ENCODE data around the gene CD80.

The CD80 gene

DNA sequence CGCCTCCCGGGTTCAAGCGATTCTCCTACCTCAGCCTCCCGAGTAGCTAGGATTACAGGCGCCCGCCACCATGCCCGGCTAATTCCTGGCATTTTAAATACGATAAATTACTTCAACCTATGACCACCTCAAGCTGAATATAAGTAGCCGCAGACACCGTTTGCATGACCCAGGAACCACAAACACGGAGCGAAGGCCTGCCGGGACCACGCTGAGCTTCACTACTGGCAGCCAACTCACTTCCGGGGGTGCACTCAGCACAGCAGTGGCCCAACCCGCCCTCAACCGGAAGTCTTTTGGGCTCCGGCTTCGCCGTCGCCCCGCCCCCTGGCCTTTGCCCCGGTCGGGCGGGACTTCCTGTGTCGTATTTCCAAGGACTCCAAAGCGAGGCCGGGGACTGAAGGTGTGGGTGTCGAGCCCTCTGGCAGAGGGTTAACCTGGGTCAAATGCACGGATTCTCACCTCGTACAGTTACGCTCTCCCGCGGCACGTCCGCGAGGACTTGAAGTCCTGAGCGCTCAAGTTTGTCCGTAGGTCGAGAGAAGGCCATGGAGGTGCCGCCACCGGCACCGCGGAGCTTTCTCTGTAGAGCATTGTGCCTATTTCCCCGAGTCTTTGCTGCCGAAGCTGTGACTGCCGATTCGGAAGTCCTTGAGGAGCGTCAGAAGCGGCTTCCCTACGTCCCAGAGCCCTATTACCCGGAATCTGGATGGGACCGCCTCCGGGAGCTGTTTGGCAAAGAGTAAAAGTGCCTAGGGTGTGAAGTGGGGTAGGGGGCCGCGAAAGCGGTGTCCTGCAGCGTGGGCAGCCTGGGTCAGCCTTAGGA is 61.0 kb downstream of the CD80 start, which contains the start of gene TIMMDC1:
Gene TIMMDC1 (plus strand): TSS at position 362 of the 826 bp plus-strand sequence. CDS start 187 bp downstream, at position 549.
- peak; percentile 96 for DNase-seq
- H3K4me1 Mint-ChIP-seq = peaks cover 45% of the 10 kb centered on the region
- H3K36me3 Mint-ChIP-seq (ENCODE audit: low read depth) = peaks cover 13% of the 10 kb centered on the region
- peak within 1 kb of the TSS; percentile 100 for H3K4me3 Mint-ChIP-seq
- H3K27me3 Mint-ChIP-seq (ENCODE audit: low read depth, poor library complexity) = peaks cover 4% of the 10 kb centered on the region
- peak within 1 kb of the TSS; percentile 100 for H3K27ac Mint-ChIP-seq
- no peaks in the 10 kb centered on the region for H3K9me3 Mint-ChIP-seq
- TF ChIP-seq CTCF (IDR thresholded peaks at IDR 0.05) = no peak

- peaks cover 4% of the 10 kb centered on the region for H3K27me3 Mint-ChIP-seq (ENCODE audit: low read depth, poor library complexity)
- peaks cover 45% of the 10 kb centered on the region for H3K4me1 Mint-ChIP-seq
- peaks cover 16% of the 10 kb centered on the region for H3K36me3 Mint-ChIP-seq (ENCODE audit: low read depth)
- TF ChIP-seq CTCF (IDR thresholded peaks at IDR 0.05) = no peak
- peak overlapping the region; percentile 100 for H3K27ac Mint-ChIP-seq
- DNase-seq = peak; percentile 13
- peak overlapping the region; percentile 100 for H3K4me3 Mint-ChIP-seq
- H3K9me3 Mint-ChIP-seq = no peaks in the 10 kb centered on the region
Measured at GRCh38 chr3:119497820-119498185, 61.6 kb downstream of the CD80 start.

DNA sequence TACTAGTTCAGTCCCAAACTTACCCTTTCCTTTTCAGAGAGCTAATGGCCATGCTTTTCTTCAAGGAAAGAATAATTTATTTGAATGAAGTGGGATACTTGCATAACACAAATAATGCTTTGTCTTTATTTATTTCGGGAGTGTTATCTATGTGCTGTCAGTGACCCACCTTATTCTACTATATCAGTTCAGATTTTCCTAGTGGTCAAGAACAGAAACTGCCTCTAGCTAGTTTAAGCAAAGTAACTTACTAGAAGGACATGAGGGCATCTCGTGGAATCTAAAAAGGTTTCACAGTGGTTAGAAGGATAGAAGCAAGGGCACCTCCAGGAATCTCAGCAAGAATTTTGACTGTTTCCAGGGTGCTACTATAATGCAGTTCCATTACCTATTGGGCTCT is 64.8 kb downstream of the CD80 start:
- peaks cover 22% of the 10 kb centered on the region for H3K4me1 Mint-ChIP-seq
- TF ChIP-seq CTCF (IDR thresholded peaks at IDR 0.05) = no peak
- H3K36me3 Mint-ChIP-seq (ENCODE audit: low read depth) = peaks cover 27% of the 10 kb centered on the region
- DNase-seq = no peak
- no peak overlapping the region for H3K4me3 Mint-ChIP-seq
- peaks cover 4% of the 10 kb centered on the region for H3K27me3 Mint-ChIP-seq (ENCODE audit: low read depth, poor library complexity)
- H3K9me3 Mint-ChIP-seq = no peaks in the 10 kb centered on the region
- no peak overlapping the region for H3K27ac Mint-ChIP-seq

GRCh38 chr3:119492810-119493209 is 66.6 kb downstream of the CD80 start:
- DNase-seq = no peak
- no peak overlapping the region for H3K27ac Mint-ChIP-seq
- peaks cover 27% of the 10 kb centered on the region for H3K36me3 Mint-ChIP-seq (ENCODE audit: low read depth)

GRCh38 chr3:119492128-119492527 is 67.3 kb downstream of the CD80 start:
- no peak for TF ChIP-seq CTCF (IDR thresholded peaks at IDR 0.05)
- no peaks in the 10 kb centered on the region for H3K27me3 Mint-ChIP-seq (ENCODE audit: low read depth, poor library complexity)
- H3K36me3 Mint-ChIP-seq (ENCODE audit: low read depth) = peaks cover 27% of the 10 kb centered on the region
- peaks cover 6% of the 10 kb centered on the region for H3K4me1 Mint-ChIP-seq
- no peaks in the 10 kb centered on the region for H3K9me3 Mint-ChIP-seq
- no peak overlapping the region for H3K27ac Mint-ChIP-seq
- H3K4me3 Mint-ChIP-seq = no peak overlapping the region
- DNase-seq = no peak

More at GRCh38 chr3:119492810-119493209, 66.6 kb downstream of the CD80 start:
- no peak overlapping the region for H3K4me3 Mint-ChIP-seq
- peaks cover 1% of the 10 kb centered on the region for H3K27me3 Mint-ChIP-seq (ENCODE audit: low read depth, poor library complexity)
- no peaks in the 10 kb centered on the region for H3K9me3 Mint-ChIP-seq
- TF ChIP-seq CTCF (IDR thresholded peaks at IDR 0.05) = no peak
- peaks cover 13% of the 10 kb centered on the region for H3K4me1 Mint-ChIP-seq

DNA sequence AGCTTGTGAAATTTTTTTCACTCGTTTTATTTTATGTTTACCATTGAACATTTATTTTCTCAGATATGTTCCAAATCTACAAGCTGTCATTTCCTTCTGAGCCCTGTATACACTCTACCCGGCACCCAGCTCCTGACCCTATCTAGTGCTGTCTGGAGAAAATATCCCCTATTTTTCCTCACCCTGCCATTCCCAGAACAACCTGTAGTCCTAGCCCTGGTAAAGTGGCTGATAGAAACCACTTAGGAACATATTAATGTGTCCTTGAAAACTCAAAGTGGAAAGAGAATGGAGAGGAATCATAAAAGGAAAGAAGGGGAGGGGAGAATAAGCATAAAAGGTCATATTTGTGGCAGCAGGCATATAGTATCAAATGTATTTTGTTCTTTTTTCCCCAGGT is 69.3 kb downstream of the CD80 start:
- DNase-seq = no peak
- H3K27ac Mint-ChIP-seq = no peak overlapping the region
- H3K9me3 Mint-ChIP-seq = no peaks in the 10 kb centered on the region
- no peak for TF ChIP-seq CTCF (IDR thresholded peaks at IDR 0.05)
- H3K4me1 Mint-ChIP-seq = no peaks in the 10 kb centered on the region
- no peaks in the 10 kb centered on the region for H3K27me3 Mint-ChIP-seq (ENCODE audit: low read depth, poor library complexity)
- H3K36me3 Mint-ChIP-seq (ENCODE audit: low read depth) = peaks cover 34% of the 10 kb centered on the region
- H3K4me3 Mint-ChIP-seq = no peak overlapping the region
